Measurements from ENCODE around the gene STXBP6. TPM values are rescaled to one million over a fixed set of nuclear protein-coding genes. Genes with fewer than 3 reads are reported as not detected.

STXBP6 gene
- polyA plus RNA-seq, 1 donor from 2014 or later: 14.6 TPM

GRCh38 chr14:24831677-24832076 lies 218.3 kb downstream of the STXBP6 start:
- no peaks in the 10 kb centered on the region for H3K9me2 ChIP-seq (ENCODE audit: insufficient read depth, low read length)
- no peak overlapping the region for H3K27ac ChIP-seq (ENCODE audit: low read length)
- H3K27me3 ChIP-seq (ENCODE audit: insufficient read depth, low read depth, low read length): no peaks in the 10 kb centered on the region
- no peaks in the 10 kb centered on the region for H3F3A ChIP-seq (ENCODE audit: insufficient read depth, low read length, poor library complexity, severe bottlenecking)
- no peak overlapping the region for H2AFZ ChIP-seq (ENCODE audit: low read depth, low read length)
- H3K79me2 ChIP-seq (replicated peaks; ENCODE audit: insufficient read depth, low read length): no peaks in the 10 kb centered on the region
- no peaks in the 10 kb centered on the region for H4K20me1 ChIP-seq (ENCODE audit: insufficient read depth)
- H3K9me3 ChIP-seq (ENCODE audit: low read length): no peaks in the 10 kb centered on the region
- H3K9ac ChIP-seq (ENCODE audit: low read length): no peak overlapping the region
- H3K4me3 ChIP-seq (ENCODE audit: low read length): no peak overlapping the region
- no peak for TF ChIP-seq MXI1 (conservative IDR thresholded peaks at IDR 0.05; ENCODE audit: poor library complexity, severe bottlenecking)
- no peak for TF ChIP-seq POLR2AphosphoS5 (IDR thresholded peaks at IDR 0.05)
- no peaks in the 10 kb centered on the region for H3K36me3 ChIP-seq (ENCODE audit: insufficient read depth, low read length)
- H3K4me2 ChIP-seq (ENCODE audit: low read length): no peak overlapping the region

- no peak overlapping the region for H2AFZ ChIP-seq (ENCODE audit: low read depth, low read length)
- H3K36me3 ChIP-seq (ENCODE audit: insufficient read depth, low read length): no peaks in the 10 kb centered on the region
- H3K9me3 ChIP-seq (ENCODE audit: low read length): no peaks in the 10 kb centered on the region
- H3K27me3 ChIP-seq (ENCODE audit: insufficient read depth, low read depth, low read length): no peaks in the 10 kb centered on the region
- H3K4me2 ChIP-seq (ENCODE audit: low read length): no peak overlapping the region
- H3K9ac ChIP-seq (ENCODE audit: low read length): no peak overlapping the region
- no peaks in the 10 kb centered on the region for H3K9me2 ChIP-seq (ENCODE audit: insufficient read depth, low read length)
- no peak for TF ChIP-seq REST (IDR thresholded peaks at IDR 0.05; ENCODE audit: borderline replicate concordance)
- TF ChIP-seq SMC3 (conservative IDR thresholded peaks at IDR 0.05; ENCODE audit: poor library complexity): no peak
- no peaks in the 10 kb centered on the region for H3F3A ChIP-seq (ENCODE audit: insufficient read depth, low read length, poor library complexity, severe bottlenecking)
- no peak overlapping the region for H3K27ac ChIP-seq (ENCODE audit: low read length)
- no peak overlapping the region for H3K4me3 ChIP-seq (ENCODE audit: low read length)
- H4K20me1 ChIP-seq (ENCODE audit: insufficient read depth): no peaks in the 10 kb centered on the region
- H3K79me2 ChIP-seq (replicated peaks; ENCODE audit: insufficient read depth, low read length): no peaks in the 10 kb centered on the region
These were observed 220.1 kb downstream of the STXBP6 start for GRCh38 chr14:24829862-24830261.

- Histone ChIP-seq H3F3A (ENCODE audit: insufficient read depth, low read length, poor library complexity, severe bottlenecking) (no peaks in the 10 kb centered on the region), H4K20me1 (ENCODE audit: insufficient read depth) (no peaks in the 10 kb centered on the region), H2AFZ (ENCODE audit: low read depth, low read length) (no peak overlapping the region), H3K79me2 (replicated peaks; ENCODE audit: insufficient read depth, low read length) (no peaks in the 10 kb centered on the region), H3K9ac (ENCODE audit: low read length) (no peak overlapping the region), H3K9me2 (ENCODE audit: insufficient read depth, low read length) (no peaks in the 10 kb centered on the region), H3K4me2 (ENCODE audit: low read length) (no peak overlapping the region), H3K4me3 (ENCODE audit: low read length) (no peak overlapping the region), H3K27ac (ENCODE audit: low read length) (no peak overlapping the region), H3K27me3 (ENCODE audit: insufficient read depth, low read depth, low read length) (no peaks in the 10 kb centered on the region), H3K9me3 (ENCODE audit: low read length) (no peaks in the 10 kb centered on the region), H3K36me3 (ENCODE audit: insufficient read depth, low read length) (no peaks in the 10 kb centered on the region)
- TF ChIP-seq TAF1 (IDR thresholded peaks at IDR 0.05; ENCODE audit: low read depth) (no peak), CTCF (IDR thresholded peaks at IDR 0.05; ENCODE audit: poor library complexity, severe bottlenecking) (no peak), RAD21 (conservative IDR thresholded peaks at IDR 0.05) (no peak), EP300 (conservative IDR thresholded peaks at IDR 0.05; ENCODE audit: poor library complexity, severe bottlenecking) (no peak), SMC3 (conservative IDR thresholded peaks at IDR 0.05; ENCODE audit: poor library complexity) (no peak), MXI1 (conservative IDR thresholded peaks at IDR 0.05; ENCODE audit: poor library complexity, severe bottlenecking) (no peak), POLR2AphosphoS5 (IDR thresholded peaks at IDR 0.05) (no peak), EZH2 (IDR thresholded peaks at IDR 0.05; ENCODE audit: borderline replicate concordance, insufficient read depth, low read length, poor library complexity, severe bottlenecking) (no peak), REST (IDR thresholded peaks at IDR 0.05; ENCODE audit: borderline replicate concordance) (no peak)
These were observed 221.5 kb downstream of the STXBP6 start for GRCh38 chr14:24828486-24828885.

All from neural cell (in vitro differentiated cells).